ENCODE measurements around the gene EIF6. TPM values are rescaled to one million over a fixed set of nuclear protein-coding genes. Genes with fewer than 3 reads are reported as not detected.
A peak's percentile ranks its signal among the peaks of the same experiment; 100 is the strongest.

The EIF6 gene
- total RNA-seq, 1 donor from 2014 or later, result 98.0 TPM

DNA sequence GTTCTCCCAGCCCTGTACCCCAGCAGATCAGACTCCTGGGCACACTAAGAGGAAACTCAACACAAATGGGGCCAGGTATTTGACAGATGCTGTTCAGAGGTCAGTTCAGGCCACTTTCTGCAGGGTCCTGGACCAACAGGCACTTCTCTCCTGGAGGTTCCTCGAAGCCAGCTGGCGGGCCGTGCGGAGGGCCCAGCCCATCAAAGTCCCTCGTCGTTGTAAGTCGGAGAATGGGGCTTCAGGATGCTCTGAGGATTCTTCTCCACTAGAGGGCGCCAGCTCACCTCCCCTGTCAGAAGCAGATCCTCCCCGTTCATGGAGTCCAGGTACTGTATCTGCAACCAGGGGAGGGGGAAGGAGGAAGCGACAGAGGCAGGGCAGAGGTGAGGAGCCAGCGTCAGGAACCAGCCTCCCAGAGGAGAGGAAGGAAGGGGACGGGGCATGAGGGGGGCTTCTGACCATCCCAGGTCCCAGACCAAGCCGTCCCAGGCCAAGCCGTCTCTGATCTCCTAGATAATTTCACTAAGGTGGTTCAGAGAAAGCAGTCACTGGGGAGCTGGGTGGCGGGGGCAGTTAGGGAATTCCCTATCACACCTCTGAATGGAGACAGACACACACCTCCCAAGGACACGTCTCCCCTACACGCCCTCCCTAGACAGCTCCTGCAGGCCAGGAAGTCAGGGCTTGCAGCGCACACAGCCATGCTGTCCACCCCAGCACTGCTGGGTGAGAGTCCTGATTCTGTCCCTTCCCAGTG is 19.3 kb upstream of the EIF6 start:
- TF ChIP-seq, protein P1, sequence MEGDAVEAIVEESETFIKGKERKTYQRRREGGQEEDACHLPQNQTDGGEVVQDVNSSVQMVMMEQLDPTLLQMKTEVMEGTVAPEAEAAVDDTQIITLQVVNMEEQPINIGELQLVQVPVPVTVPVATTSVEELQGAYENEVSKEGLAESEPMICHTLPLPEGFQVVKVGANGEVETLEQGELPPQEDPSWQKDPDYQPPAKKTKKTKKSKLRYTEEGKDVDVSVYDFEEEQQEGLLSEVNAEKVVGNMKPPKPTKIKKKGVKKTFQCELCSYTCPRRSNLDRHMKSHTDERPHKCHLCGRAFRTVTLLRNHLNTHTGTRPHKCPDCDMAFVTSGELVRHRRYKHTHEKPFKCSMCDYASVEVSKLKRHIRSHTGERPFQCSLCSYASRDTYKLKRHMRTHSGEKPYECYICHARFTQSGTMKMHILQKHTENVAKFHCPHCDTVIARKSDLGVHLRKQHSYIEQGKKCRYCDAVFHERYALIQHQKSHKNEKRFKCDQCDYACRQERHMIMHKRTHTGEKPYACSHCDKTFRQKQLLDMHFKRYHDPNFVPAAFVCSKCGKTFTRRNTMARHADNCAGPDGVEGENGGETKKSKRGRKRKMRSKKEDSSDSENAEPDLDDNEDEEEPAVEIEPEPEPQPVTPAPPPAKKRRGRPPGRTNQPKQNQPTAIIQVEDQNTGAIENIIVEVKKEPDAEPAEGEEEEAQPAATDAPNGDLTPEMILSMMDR (IDR thresholded peaks at IDR 0.05), result peak; percentile 77 to 95 (median 94)
- Histone ChIP-seq H3K4me1 (peaks cover 19 to 29% of the 10 kb centered on the region in 2 donors), H3K27ac (no peak overlapping the region), H3K9me3 (no peaks in the 10 kb centered on the region), H3K4me3 (no peak overlapping the region), H3K36me3 (peaks cover 0 to 4% of the 10 kb centered on the region in 2 donors), H3K27me3 (no peaks in the 10 kb centered on the region)
- intact Hi-C loops (cut with DNase I), result loop anchor here (1.0 to 2.0 kb wide), 3 partner anchors 93 to 143 kb away; partner anchors contain the start of gene GDF5
- DNase-seq (ENCODE audit: low spot score in 2 of 2), result peak in 1 of 2 donors; percentile 89

DNA sequence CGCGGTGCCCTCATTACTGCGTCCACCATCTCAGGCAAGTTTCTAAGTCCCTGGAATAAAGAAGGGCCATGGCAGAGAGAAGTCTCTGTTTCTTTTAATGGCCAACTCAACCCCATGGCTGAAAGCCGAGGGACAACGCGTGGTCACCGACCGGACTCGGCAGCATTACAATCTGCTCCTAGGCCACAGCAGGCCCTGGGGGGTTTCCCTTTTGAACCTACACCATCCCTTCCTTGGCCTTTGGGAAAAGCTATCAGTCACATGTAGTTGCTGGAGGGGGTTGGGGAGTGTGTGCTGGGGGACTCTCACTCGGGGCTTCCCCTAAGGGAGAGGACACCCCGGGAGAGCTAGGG is 18.8 kb upstream of the EIF6 start:
- no peaks in the 10 kb centered on the region for H3K27me3 ChIP-seq
- H3K4me1 ChIP-seq, result peaks cover 14 to 23% of the 10 kb centered on the region in 2 donors
- no peak for DNase-seq (ENCODE audit: low spot score in 2 of 2)
- H3K4me3 ChIP-seq, result no peak overlapping the region
- intact Hi-C loops (cut with DNase I), result no loop called here
- TF ChIP-seq, protein P1 (IDR thresholded peaks at IDR 0.05), result no peak
- H3K9me3 ChIP-seq, result no peaks in the 10 kb centered on the region
- peaks cover 0 to 4% of the 10 kb centered on the region in 2 donors for H3K36me3 ChIP-seq
- no peak overlapping the region for H3K27ac ChIP-seq

DNA sequence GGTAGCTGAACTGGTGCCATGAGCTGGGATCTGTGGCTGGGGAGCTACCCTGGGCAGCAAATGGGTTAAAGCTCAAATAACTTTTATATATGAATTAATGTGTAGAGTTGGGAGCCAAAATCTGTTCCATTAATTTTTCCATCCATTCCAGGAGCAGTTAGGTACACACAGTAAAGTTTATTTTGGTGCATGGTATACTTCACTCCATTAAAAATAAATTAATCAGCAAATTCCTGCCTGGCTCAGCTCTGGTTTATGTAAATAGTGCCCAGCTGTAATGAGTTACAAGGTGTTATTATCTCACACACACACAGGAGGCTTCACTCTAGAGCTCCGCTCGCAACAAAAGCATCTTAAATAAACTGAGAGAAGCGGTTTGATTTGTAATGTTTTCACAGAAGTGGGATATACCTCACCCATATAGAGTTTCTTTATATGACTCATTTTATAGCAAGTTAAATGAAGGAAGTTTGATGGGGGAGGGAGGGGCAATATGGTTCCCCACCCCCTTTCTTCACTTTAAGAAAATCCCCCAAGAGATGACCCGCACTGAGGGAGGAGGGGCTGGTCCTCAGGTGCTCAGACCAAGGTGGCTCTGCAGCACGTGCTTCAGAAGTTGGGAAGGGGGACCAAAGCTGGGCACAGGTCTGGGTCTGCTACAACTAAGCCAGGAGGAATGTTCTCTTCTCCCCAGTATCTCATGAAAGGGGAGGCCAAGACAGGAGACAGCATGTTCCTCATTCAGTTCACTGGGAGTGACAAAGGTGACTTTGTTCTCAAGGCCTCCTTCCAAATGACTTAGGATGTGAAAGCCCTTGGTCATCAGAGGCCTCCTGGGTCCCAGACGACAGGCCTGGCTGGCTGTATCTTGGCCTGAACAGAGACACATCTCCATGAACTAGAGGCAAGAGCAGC is 18.1 kb upstream of the EIF6 start:
- Histone ChIP-seq H3K4me1 (peaks cover 8 to 16% of the 10 kb centered on the region in 2 donors), H3K36me3 (peaks cover 0 to 4% of the 10 kb centered on the region in 2 donors), H3K27ac (no peak overlapping the region), H3K27me3 (no peaks in the 10 kb centered on the region), H3K4me3 (no peak overlapping the region), H3K9me3 (no peaks in the 10 kb centered on the region)
- no peak for DNase-seq (ENCODE audit: low spot score in 2 of 2)
- TF ChIP-seq, protein P1 (IDR thresholded peaks at IDR 0.05), result no peak
- intact Hi-C loops (cut with DNase I), result no loop called here

DNA sequence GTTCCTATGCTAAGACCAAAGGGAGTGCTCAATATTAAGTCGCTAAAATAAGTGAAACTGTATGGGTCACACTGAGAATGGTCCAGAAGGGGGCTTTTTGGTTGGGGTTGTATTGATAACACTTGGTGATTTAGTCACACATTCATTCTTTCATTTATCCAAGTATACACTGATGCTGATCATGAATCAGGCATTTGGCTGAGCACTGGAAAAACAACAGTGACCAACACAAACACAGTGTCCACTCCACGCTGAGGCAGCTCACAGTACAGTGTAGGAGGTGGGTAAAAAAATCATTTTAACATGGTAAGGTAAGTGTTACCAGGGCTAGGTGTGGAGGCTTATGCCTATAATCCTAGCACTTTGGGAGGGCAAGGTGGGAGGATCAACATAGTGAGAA is 16.9 kb upstream of the EIF6 start:
- TF ChIP-seq, protein P1 (IDR thresholded peaks at IDR 0.05), result no peak
- intact Hi-C loops (cut with DNase I), result no loop called here
- DNase-seq (ENCODE audit: low spot score in 2 of 2), result no peak
- Histone ChIP-seq H3K9me3 (no peaks in the 10 kb centered on the region), H3K36me3 (peaks cover 0 to 4% of the 10 kb centered on the region in 2 donors), H3K4me3 (no peak overlapping the region), H3K27me3 (no peaks in the 10 kb centered on the region), H3K27ac (no peak overlapping the region), H3K4me1 (peaks cover 0 to 9% of the 10 kb centered on the region in 2 donors)

DNA sequence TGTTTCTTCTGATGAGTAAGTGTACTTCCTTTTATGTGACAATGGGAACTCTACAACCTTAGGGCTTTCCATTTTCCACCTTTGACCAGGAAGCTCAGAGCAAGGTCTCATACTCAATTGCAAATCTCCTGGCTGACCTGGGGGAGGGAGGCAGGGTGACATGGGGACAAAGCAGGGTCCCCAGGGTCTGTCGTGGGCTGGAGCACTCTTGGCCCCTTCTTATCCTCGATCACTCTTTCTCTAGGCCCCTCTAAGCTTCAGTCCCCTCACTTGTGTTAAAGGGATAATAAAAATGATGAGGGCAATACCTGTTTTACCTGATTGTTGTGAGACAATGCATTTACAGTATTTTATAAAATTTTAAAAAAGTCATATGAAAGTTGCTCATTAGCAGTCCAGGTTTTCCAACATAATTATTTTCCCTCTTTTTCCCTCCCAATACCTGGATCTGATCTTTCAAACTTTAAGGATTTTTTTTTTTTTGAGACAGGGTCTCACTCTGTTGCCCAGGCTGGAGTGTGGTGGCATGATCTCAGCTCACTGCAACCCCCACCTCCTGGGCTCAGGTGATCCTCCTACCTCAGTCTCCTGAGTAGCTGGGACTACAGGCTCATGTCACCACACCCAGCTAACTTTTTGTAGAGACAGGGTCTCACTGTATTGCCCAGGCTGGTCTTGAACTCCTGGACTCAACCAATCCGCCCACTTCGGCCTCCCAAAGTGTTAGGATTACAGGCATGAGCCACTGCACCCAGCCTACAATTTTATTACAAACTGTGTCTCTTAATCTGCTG is 16.1 kb upstream of the EIF6 start:
- no peak overlapping the region for H3K27ac ChIP-seq
- H3K4me1 ChIP-seq, result peaks cover 0 to 3% of the 10 kb centered on the region in 2 donors
- no peaks in the 10 kb centered on the region for H3K27me3 ChIP-seq
- intact Hi-C loops (cut with DNase I), result no loop called here
- H3K36me3 ChIP-seq, result no peaks in the 10 kb centered on the region
- TF ChIP-seq, protein P1 (IDR thresholded peaks at IDR 0.05), result no peak
- H3K9me3 ChIP-seq, result no peaks in the 10 kb centered on the region
- H3K4me3 ChIP-seq, result no peak overlapping the region
- no peak for DNase-seq (ENCODE audit: low spot score in 2 of 2)
